GM15510 (cell line): ENCODE data around the gene TBC1D5.

Experiments used
- POLR2A ChIP-seq: IDR thresholded peaks from 3 replicates; pipeline ENCODE4 v1.6.1; 2011; ENCODE audit warnings: borderline replicate concordance; ENCODE audit not compliant: insufficient read length; ENCODE audit errors: extremely low read depth

TBC1D5 gene

GRCh38 chr3:17195192-17195611, 547.2 kb downstream of the TBC1D5 start:
- no peak for TF ChIP-seq POLR2A

GRCh38 chr3:17194116-17194515, 548.3 kb downstream of the TBC1D5 start:
- no peak for TF ChIP-seq POLR2A

- no peak for TF ChIP-seq POLR2A
These were observed 549.4 kb downstream of the TBC1D5 start for GRCh38 chr3:17192995-17193394.

GRCh38 chr3:17190353-17191078, 551.9 kb downstream of the TBC1D5 start:
- TF ChIP-seq POLR2A, result no peak

GRCh38 chr3:17188378-17188777, 554.1 kb downstream of the TBC1D5 start:
- TF ChIP-seq POLR2A, result no peak

GRCh38 chr3:17187589-17188184, 554.7 kb downstream of the TBC1D5 start:
- no peak for TF ChIP-seq POLR2A

GRCh38 chr3:17183951-17184550, 558.4 kb downstream of the TBC1D5 start:
- no peak for TF ChIP-seq POLR2A

- TF ChIP-seq POLR2A, result no peak
These were observed 560.3 kb downstream of the TBC1D5 start for GRCh38 chr3:17182166-17182565.

- TF ChIP-seq POLR2A, result no peak
These were observed 561.0 kb downstream of the TBC1D5 start for GRCh38 chr3:17181413-17181907.

GRCh38 chr3:17179381-17180205, 562.8 kb downstream of the TBC1D5 start:
- TF ChIP-seq POLR2A, result no peak

GRCh38 chr3:17176757-17177156, 565.7 kb downstream of the TBC1D5 start:
- no peak for TF ChIP-seq POLR2A

GRCh38 chr3:17175187-17175807, 567.1 kb downstream of the TBC1D5 start:
- TF ChIP-seq POLR2A, result no peak

- TF ChIP-seq POLR2A, result no peak
These were observed 576.1 kb downstream of the TBC1D5 start for GRCh38 chr3:17166369-17166768.

- no peak for TF ChIP-seq POLR2A
These were observed 580.3 kb downstream of the TBC1D5 start for GRCh38 chr3:17162116-17162515.

GRCh38 chr3:17160597-17160996, 581.8 kb downstream of the TBC1D5 start:
- no peak for TF ChIP-seq POLR2A

GRCh38 chr3:17158941-17159682, 583.3 kb downstream of the TBC1D5 start:
- TF ChIP-seq POLR2A, result no peak
